Measurements from ENCODE around the gene TSC22D2. TPM values are rescaled to one million over a fixed set of nuclear protein-coding genes. Genes with fewer than 3 reads are reported as not detected.

TSC22D2 gene
- total and polyA plus RNA-seq, 2 of the 8 experiments (the other 6 are each of a cell fraction or from before 2014, with no cell fraction given), result 3.4 to 27.6 TPM

DNA sequence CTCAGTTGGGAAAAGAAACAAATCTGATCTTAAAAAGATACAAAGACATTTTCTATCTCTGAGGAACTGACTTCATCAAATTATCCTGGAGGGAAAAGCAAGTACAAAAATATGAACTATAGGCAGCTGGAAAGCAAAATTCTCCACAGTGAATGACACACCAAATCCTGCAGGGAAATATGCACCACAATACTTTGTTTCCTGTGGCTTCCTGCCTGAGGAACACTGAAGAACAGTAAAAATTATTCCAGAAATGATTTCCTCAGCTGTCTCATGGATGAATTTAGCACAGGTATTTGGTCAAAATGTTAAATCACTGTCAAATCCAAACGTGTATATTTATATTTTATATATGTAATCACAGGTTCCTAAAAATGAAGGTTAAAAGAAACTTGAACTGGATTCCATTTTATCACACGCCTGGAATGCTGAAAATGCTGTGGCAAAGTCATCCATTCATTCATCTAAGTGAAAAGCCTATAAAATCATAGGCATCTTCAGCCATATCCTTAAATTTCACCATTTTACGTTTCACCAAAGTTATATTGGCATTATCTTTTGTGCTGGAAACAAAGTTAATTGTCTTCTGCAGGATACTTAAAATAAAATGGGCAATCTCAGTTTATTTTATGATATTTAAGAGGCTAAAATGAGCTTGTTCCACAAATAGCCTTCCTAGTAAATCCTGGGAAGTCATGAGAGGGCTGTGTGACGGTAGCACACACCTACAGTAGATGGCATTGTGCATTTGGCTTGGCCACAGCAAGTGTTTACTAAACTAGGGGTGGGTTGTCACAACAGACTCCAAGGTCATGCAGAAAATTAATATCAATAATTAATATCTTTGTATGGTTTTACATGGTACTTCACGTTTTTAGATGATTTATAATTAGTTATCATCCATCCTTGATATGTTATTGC lies 19.3 kb upstream of the TSC22D2 start:
- Histone ChIP-seq H3K4me2 (ENCODE audit: insufficient read depth in 1 of 2, low read depth in 2 of 2, low read length in 2 of 2) (no peak overlapping the region), H4K5ac (ENCODE audit: insufficient read length, low read depth, low read length) (no peak overlapping the region), H2AK5ac (ENCODE audit: low read depth, low read length) (no peak overlapping the region), H3K27me3 (replicated peaks in 1 of 4; ENCODE audit: control insufficient read depth in 3 of 4, extremely low read depth in 1 of 4, insufficient read depth in 3 of 4, low read length in 3 of 4) (no peaks in the 10 kb centered on the region), H4K91ac (replicated peaks; ENCODE audit: insufficient read length, low read length) (no peak overlapping the region), H2BK5ac (ENCODE audit: low read depth, low read length) (no peak overlapping the region), H3K4me3 (ENCODE audit: extremely low read depth in 1 of 4, insufficient read depth in 2 of 4, low read depth in 3 of 4, low read length in 4 of 4) (no peak overlapping the region), H3K18ac (ENCODE audit: extremely low read depth, low read length) (no peak overlapping the region), H3K27ac (ENCODE audit: low read depth, low read length) (no peak overlapping the region), H3K4me1 (replicated peaks in 1 of 4; ENCODE audit: control insufficient read depth in 3 of 4, insufficient read depth in 4 of 4, low read length in 3 of 4) (peaks cover 0 to 3% (median 2%) of the 10 kb centered on the region in 4 experiments; a peak in 5 of 7 replicates), H3K36me3 (ENCODE audit: control insufficient read depth in 2 of 4, insufficient read depth in 4 of 4, low read length in 3 of 4) (no peaks in the 10 kb centered on the region), H3K23me2 (ENCODE audit: low read depth, low read length) (no peaks in the 10 kb centered on the region; the same call in 1 of the 2 replicates), H3K56ac (replicated peaks; ENCODE audit: insufficient read length, low read depth, low read length) (no peak overlapping the region), H2BK12ac (ENCODE audit: low read depth, low read length) (no peak overlapping the region), H3K79me2 (ENCODE audit: control insufficient read depth in 1 of 2, insufficient read depth in 2 of 2, low read length in 2 of 2) (no peaks in the 10 kb centered on the region), H3K79me1 (ENCODE audit: low read depth, low read length) (no peaks in the 10 kb centered on the region), H3K9me3 (ENCODE audit: insufficient read depth in 2 of 2, low read depth in 1 of 2, low read length in 1 of 2) (no peaks in the 10 kb centered on the region; a peak in 1 of 4 replicates), H3K9ac (replicated peaks in 1 of 4; ENCODE audit: extremely low read depth in 1 of 4, low read depth in 3 of 4, low read length in 3 of 4) (no peak overlapping the region), H4K20me1 (replicated peaks in 1 of 2; ENCODE audit: control insufficient read depth in 1 of 2, insufficient read depth in 2 of 2, low read length in 2 of 2) (no peaks in the 10 kb centered on the region), H4K8ac (ENCODE audit: extremely low read depth, insufficient read depth, low read length) (no peak overlapping the region), H3K4ac (replicated peaks; ENCODE audit: insufficient read length, low read depth, low read length) (no peak overlapping the region), H2BK15ac (ENCODE audit: low read length) (no peak overlapping the region), H3K14ac (ENCODE audit: insufficient read length) (no peak overlapping the region), H2AFZ (ENCODE audit: low read length) (no peak overlapping the region), H2BK120ac (replicated peaks; ENCODE audit: low read depth, low read length) (no peak overlapping the region), H2BK20ac (ENCODE audit: low read length) (no peak overlapping the region), H3K23ac (ENCODE audit: insufficient read length) (no peak overlapping the region)
- FAIRE-seq (no peak), DNase-seq (ENCODE audit: low read depth in 1 of 2, low spot score in 2 of 2) (no peak)
- CTCF ChIA-PET (ENCODE audit: partially characterized antibody), result no interaction called here
- POLR2A ChIA-PET (ENCODE audit: partially characterized antibody), result interaction anchor here (0.9 kb wide), 1 partner anchor 20 kb away, joined by 3 read pairs; no protein-coding TSS in a partner anchor
- WGBS, 2 experiments (ENCODE audit: extremely low coverage in 1 of 2, insufficient coverage in 1 of 2, insufficient read length in 1 of 2, insufficient replicate concordance in 2 of 2, low coverage in 1 of 2, low lambda C conversion rate in 2 of 2, missing lambda C conversion rate in 1 of 2), result 87% methylated on average over 5 of the region's 5 CpGs; no CpG with 5 or more reads in 1 of the 2 experiments
- TF ChIP-seq EZH2 (IDR thresholded peaks at IDR 0.05; ENCODE audit: low read depth, low read length, severe bottlenecking) (no peak), HDAC2 (IDR thresholded peaks at IDR 0.05; ENCODE audit: borderline replicate concordance in 1 of 2, low read depth in 2 of 2, low read length in 2 of 2) (no peak), POU5F1 (IDR thresholded peaks at IDR 0.05; ENCODE audit: low read depth, low read length) (no peak), NANOG (IDR thresholded peaks at IDR 0.05; ENCODE audit: insufficient read depth, low read depth, low read length, poor library complexity, severe bottlenecking) (no peak), CBX5 (IDR thresholded peaks at IDR 0.05; ENCODE audit: low read depth, low read length) (no peak), RNF2 (IDR thresholded peaks at IDR 0.05; ENCODE audit: borderline replicate concordance, low read depth, low read length, missing control alignments, poor library complexity, severe bottlenecking) (no peak), KDM4A (IDR thresholded peaks at IDR 0.05; ENCODE audit: low read depth, low read length, severe bottlenecking) (no peak)
- TF ChIP-seq, protein P1, sequence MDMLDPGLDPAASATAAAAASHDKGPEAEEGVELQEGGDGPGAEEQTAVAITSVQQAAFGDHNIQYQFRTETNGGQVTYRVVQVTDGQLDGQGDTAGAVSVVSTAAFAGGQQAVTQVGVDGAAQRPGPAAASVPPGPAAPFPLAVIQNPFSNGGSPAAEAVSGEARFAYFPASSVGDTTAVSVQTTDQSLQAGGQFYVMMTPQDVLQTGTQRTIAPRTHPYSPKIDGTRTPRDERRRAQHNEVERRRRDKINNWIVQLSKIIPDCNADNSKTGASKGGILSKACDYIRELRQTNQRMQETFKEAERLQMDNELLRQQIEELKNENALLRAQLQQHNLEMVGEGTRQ (IDR thresholded peaks at IDR 0.05; ENCODE audit: low read length), result no peak
- TF ChIP-seq, protein P2, sequence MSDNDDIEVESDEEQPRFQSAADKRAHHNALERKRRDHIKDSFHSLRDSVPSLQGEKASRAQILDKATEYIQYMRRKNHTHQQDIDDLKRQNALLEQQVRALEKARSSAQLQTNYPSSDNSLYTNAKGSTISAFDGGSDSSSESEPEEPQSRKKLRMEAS (IDR thresholded peaks at IDR 0.05), result no peak

All from H1 (cell line).